H1 (cell line): ENCODE results near the gene OR2H2. TPM values are rescaled to one million over a fixed set of nuclear protein-coding genes. Genes with fewer than 3 reads are reported as not detected.

ENCODE experiments used
- ATF3 ChIP-seq: IDR thresholded peaks from 2 replicates; pipeline ENCODE4 v1.6.1; 2011; ENCODE audit warnings: low read depth, mild to moderate bottlenecking, low read length; ENCODE audit not compliant: insufficient read depth
- CHD1 ChIP-seq: IDR thresholded peaks from 2 replicates; pipeline ENCODE4 v1.6.1; 2012; ENCODE audit warnings: low read depth, low read length, improper control_type of control experiment
- CHD7 ChIP-seq: fragments of 300-600 bp; sonication (generic); IDR thresholded peaks from 2 replicates; pipeline ENCODE4 v1.7.1; 2012; ENCODE audit warnings: low read length, moderate library complexity, mild to moderate bottlenecking, inconsistent platforms; ENCODE audit not compliant: insufficient replicate concordance
- EP300 ChIP-seq, 2 experiments: IDR thresholded peaks; 1 replicate in 1 of 2; 2 replicates in 1 of 2; pipeline ENCODE4 v1.6.1; 2011 to 2012; ENCODE audit warnings: low read depth in 2 of 2, low read length in 2 of 2, mild to moderate bottlenecking in 2 of 2, borderline replicate concordance in 1 of 2, inconsistent platforms in 1 of 2, moderate library complexity in 1 of 2
- GABPA ChIP-seq: IDR thresholded peaks from 2 replicates; pipeline ENCODE4 v1.6.1; 2011; ENCODE audit warnings: mild to moderate bottlenecking, low read length, moderate library complexity, borderline replicate concordance; ENCODE audit not compliant: insufficient read depth
- MAFK ChIP-seq: IDR thresholded peaks from 2 replicates; pipeline ENCODE4 v1.6.1; 2012; ENCODE audit warnings: low read depth, mild to moderate bottlenecking, improper control_type of control experiment, low read length
- RXRA ChIP-seq: IDR thresholded peaks from 2 replicates; pipeline ENCODE4 v1.6.1; 2011; ENCODE audit warnings: low read depth, mild to moderate bottlenecking, low read length, moderate library complexity; ENCODE audit not compliant: insufficient read depth
- SAP30 ChIP-seq: fragments of 300-600 bp; sonication (generic); IDR thresholded peaks from 2 replicates; pipeline ENCODE4 v1.7.1; 2012; ENCODE audit warnings: low read length, moderate library complexity, mild to moderate bottlenecking, inconsistent platforms; ENCODE audit not compliant: insufficient read depth, insufficient replicate concordance
- SP2 ChIP-seq: IDR thresholded peaks from 2 replicates; pipeline ENCODE4 v1.6.1; 2012; ENCODE audit warnings: mild to moderate bottlenecking, low read length, inconsistent platforms
- TAF7 ChIP-seq: optimal IDR thresholded peaks from 2 replicates; pipeline ENCODE3; 2011; ENCODE audit warnings: low read depth, mild to moderate bottlenecking, inconsistent platforms, low read length, moderate library complexity, borderline replicate concordance
- TCF12 ChIP-seq: IDR thresholded peaks from 2 replicates; pipeline ENCODE4 v1.6.1; 2011; ENCODE audit warnings: low read depth, mild to moderate bottlenecking, low read length
- polyA plus RNA-seq, 7 experiments: library from polyadenylated mRNA; depleted of rRNA in 3 of 7; stranded (reverse) in 5 of 7; unstranded in 2 of 7; fragments of >200 nt in 5 of 7; fragments of 200-250 nt in 2 of 7; gene quantifications; 1 replicate in 5 of 7; 2 replicates in 1 of 7; 4 replicates in 1 of 7; pipeline versions ENCODE4 v1.2.1 to v1.2.3, GENCODE V29; 2011 to 2013; ENCODE audit warnings: missing spikeins in 2 of 7, mixed read lengths in 2 of 7
- total RNA-seq: library from RNA; stranded (reverse); fragmentation: NEBNext Ultra II Directional; extraction: Animal tissue kit (Norgen Biotek cat#: 25700); gene quantifications from 2 replicates; pipeline ENCODE4 v1.2.1, GENCODE V29; 2021

Gene OR2H2
- total and polyA plus RNA-seq, 2 of the 8 experiments (the other 6 are each of a cell fraction or from before 2014, with no cell fraction given): not detected

GRCh38 chr6:29603930-29604329 lies 19.0 kb downstream of the OR2H2 start (continued):
- no peak for TF ChIP-seq CHD7
- TF ChIP-seq EP300 (IDR thresholded peaks at IDR 0.05; ENCODE audit: borderline replicate concordance in 1 of 2, low read depth in 2 of 2, low read length in 2 of 2): no peak
- TF ChIP-seq SAP30: no peak
- no peak for TF ChIP-seq RXRA
- no peak for TF ChIP-seq GABPA
- TF ChIP-seq MAFK: no peak
- no peak for TF ChIP-seq TAF7
- no peak for TF ChIP-seq TCF12
- no peak for TF ChIP-seq ATF3
- no peak for TF ChIP-seq CHD1
- TF ChIP-seq SP2: no peak
